Stimulated activated CD4-positive, alpha-beta T cell treated with anti-CD3 and anti-CD28 coated beads, Interleukin-15, amount 100 ng/mL, for 1 hour (primary cell): Measurements from ENCODE around the gene CCDC112.

Experiments
- DNase-seq, 2 donors: peaks; one replicate each; pipeline ENCODE4 v3.0.0-alpha.2; 2020; ENCODE audit warnings: low read depth in 1 of 2, low spot score in 1 of 2

The CCDC112 gene

GRCh38 chr5:115317736-115318135, 21.3 kb upstream of the CCDC112 start:
- DNase-seq = no peak

- no peak for DNase-seq
Measured at GRCh38 chr5:115317320-115317719, 20.9 kb upstream of the CCDC112 start.

DNA sequence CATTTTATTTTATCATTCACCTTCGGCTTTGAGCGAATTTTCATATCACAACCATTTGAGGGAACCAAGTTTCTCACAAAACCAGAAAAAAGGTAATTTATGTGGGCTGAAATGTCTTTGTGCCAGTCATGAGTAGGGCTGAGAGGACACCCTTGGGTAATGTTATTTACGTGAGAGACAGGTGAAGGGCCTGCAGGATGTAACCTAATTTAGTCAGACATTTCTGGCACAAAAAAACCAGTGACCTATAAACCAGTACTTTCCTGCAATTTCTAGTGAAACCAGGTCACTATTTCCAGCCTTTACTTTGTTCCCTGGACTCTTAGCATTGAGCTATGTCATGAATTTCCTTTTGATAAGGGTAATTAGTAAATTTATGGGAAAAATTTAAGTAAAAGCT, 17.2 kb upstream of the CCDC112 start:
- DNase-seq = no peak

DNA sequence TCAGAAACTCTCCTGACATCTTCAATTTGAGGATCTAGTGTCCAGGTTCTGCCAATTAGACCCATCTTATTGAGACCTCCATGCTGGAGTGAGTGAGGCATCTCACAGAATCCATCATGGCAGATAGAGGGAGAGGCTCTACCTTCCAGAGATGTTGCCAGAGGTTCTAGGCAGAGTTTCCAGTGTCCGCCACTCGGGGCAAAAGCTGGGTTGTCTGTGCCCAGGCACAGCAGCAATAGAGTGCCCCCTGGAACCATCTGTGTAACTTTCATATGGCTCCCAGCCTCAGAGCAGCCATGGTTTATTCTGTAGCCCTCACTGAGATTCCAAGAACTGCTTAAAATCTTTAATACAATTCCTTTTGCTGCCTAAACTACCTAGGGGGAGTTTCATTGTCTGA, 16.6 kb upstream of the CCDC112 start:
- no peak for DNase-seq

DNA sequence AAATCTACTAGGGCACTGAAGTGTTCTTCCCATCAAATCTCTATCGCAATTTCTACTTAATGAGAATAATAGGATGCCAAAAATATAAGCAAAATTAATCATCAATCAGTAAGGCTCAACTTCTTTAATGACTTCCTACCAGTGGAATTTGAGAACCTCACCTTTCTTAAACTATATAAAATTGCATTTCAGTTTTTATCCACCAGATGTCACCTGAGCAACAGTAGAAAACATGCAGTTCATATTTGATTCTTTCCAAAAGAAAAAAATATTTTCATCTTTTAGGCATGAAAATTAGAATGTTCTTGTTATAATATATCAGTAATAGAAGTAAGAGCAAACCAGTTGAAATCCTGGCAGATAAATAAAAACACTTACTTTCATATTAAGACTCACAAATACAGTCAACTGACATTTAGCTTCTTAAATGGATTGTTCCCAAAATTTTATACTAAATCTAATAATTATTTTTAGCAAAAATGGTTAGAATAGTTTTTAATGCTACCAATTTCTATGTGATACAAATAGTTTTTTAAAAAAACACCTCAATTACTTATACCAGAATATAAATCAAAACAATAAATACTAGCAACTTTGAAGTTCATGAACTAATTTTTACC, 13.4 kb upstream of the CCDC112 start:
- no peak for DNase-seq

DNA sequence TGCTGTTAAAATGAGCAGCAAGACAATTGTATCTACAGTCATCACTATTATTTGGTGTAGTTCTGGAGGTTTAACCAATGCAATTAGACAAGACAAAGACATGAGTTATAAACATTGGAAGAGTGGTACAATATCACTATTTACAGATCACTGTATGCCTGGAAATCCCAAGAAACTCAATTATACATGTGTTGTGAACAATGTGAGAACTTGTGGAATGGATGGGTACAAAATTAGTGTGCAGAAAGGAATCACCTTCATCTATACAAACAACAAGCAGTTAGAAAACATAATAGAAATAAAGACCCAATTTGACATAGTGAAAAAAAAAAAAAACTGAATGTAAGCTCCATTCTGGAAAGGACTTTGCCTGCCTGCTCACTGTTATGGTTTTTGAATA, 12.4 kb upstream of the CCDC112 start:
- DNase-seq = no peak

- DNase-seq = no peak
Measured at GRCh38 chr5:115306011-115306536, 9.6 kb upstream of the CCDC112 start.

DNA sequence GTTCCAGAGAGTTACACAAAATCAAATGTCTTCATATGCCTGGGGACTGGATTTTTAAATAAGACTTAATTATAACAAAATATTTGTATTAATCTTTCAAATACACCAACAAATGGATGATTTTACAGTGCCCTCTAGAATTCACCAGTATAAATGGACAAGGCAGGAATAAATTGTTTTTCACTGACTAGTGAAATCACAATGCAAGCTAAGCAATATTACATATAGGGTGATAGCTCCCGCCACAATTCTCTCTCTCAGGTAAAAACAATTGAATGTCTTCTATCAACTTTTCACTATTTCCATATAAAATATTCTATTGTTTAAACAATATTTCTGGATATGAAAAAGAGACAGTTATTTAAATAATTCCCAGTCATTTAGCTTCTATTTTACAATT, 8.0 kb upstream of the CCDC112 start:
- no peak for DNase-seq

GRCh38 chr5:115298811-115299210, 2.4 kb upstream of the CCDC112 start:
- DNase-seq = no peak

DNA sequence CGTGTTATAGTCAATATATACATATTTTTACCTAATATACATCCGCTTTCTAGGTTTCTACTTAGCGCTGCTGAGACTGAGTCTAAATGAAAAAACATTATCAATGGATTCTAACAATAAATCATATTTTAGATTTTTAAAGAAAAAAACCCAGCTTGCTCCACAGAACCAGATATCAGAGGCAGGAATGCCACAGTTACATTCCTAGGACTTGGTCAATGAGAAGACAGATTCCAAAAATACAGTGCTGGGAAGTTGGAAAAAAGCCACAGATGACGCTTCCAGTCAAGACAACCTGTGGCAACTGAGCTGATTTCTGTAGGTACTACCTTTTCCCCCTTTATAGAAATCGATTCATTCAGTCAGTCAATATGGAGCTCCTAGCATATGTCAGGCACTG, 577 bp upstream of the CCDC112 start:
- no peak for DNase-seq

DNA sequence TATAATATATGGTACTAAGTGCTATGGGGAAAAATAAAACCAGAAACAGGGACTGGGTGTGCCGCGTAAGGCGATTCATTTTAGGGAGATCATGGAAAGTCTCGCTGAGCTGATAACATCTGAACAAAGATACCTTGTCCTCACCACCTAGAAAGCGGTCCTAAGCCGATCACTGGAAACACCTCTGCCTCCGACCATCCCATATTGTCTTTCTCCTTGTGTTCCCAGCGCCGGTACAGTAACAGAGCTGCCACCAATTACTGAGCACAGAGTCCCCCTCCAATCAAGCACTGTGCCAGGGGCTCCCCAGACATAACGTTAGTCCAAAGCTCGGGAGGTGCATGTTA, 704 bp downstream of the CCDC112 start:
- no peak for DNase-seq

- DNase-seq = no peak
Measured at GRCh38 chr5:115291397-115291796, 5.1 kb downstream of the CCDC112 start.

DNA sequence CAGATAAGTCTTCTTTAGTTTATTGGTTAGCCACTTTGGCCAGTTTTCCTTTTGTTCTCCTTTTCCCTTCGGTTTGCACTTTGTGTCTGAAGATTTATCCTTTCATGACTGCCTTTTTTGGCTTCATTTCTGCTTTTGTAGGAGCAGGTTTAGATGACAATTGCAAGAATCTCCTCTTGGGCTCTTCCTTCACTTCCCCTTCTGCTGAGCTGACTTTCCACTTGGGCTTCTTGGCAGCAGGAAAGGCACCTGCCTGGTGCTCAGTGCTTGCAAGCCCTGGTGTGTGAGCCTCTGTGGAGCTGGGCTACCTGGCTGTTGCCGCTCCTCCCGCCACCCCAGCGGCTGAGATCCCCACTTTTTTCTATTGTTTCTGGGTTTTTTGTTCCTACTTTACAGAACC, 7.3 kb downstream of the CCDC112 start:
- DNase-seq = no peak

- DNase-seq = no peak
Measured at GRCh38 chr5:115284021-115284420, 12.4 kb downstream of the CCDC112 start.

GRCh38 chr5:115282131-115282530, 14.3 kb downstream of the CCDC112 start:
- DNase-seq = no peak

GRCh38 chr5:115274584-115274983, 21.9 kb downstream of the CCDC112 start:
- no peak for DNase-seq

- no peak for DNase-seq
Measured at GRCh38 chr5:115272297-115272958, 24.0 kb downstream of the CCDC112 start.

- no peak for DNase-seq
Measured at GRCh38 chr5:115271295-115272050, 25.0 kb downstream of the CCDC112 start.

- no peak for DNase-seq
Measured at GRCh38 chr5:115267617-115268016, 28.8 kb downstream of the CCDC112 start.

GRCh38 chr5:115265220-115265619, 31.2 kb downstream of the CCDC112 start:
- DNase-seq = no peak

- DNase-seq = no peak
Measured at GRCh38 chr5:115264786-115265185, 31.7 kb downstream of the CCDC112 start.

DNA sequence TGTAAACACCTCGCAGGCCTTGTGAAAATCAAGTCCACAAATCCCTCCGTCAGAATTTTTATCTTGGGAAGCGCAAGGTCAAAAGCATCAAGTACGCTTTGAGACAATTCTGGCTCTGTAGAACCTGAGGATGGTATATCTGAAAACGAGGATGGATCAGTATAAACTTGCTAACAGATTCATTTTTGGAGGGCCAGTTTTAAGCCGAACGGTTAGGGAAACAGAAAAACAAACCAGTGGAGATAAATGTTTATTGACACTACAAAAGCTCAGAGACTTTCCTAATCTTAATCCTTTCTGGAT, 33.4 kb downstream of the CCDC112 start:
- DNase-seq = no peak
